Pancreas (tissue), 10 donors: Measurements from ENCODE around the gene TFPI2. TPM values are rescaled to one million over a fixed set of nuclear protein-coding genes. Genes with fewer than 3 reads are reported as not detected.

Source experiments
- ATAC-seq, 4 donors: fragments of 200-7000 bp; cut with Tn5 transposase; one replicate each; pipeline versions ENCODE4 v1.8.0 to v1.9.1; 2020; ENCODE audit warnings: mild to moderate bottlenecking in 4 of 4, moderate library complexity in 4 of 4
- DNase-seq, 6 donors: peaks; one replicate each; pipeline ENCODE4 v3.0.0-alpha.2; 2020
- FAIRE-seq: peaks from 2 replicates; lab custom pipeline; 2012; peaks lifted over from hg19 to GRCh38; lab: Jason Lieb, UNC
- H3K27ac ChIP-seq, 4 donors: fragments of 200-600 bp; sonication (generic); 1 replicate in 3 of 4; 2 replicates in 1 of 4; pipeline versions ENCODE4 v1.5.0 to v1.8.0; 2020
- H3K27me3 ChIP-seq, 4 donors: fragments of 200-600 bp; one replicate each; pipeline ENCODE4 v1.8.0; 2021
- H3K36me3 ChIP-seq, 3 donors: fragments of 200-600 bp; sonication (generic) in 1 of 3; one replicate each; pipeline versions ENCODE4 v1.5.0 to v1.8.0; 2020 to 2021
- H3K4me1 ChIP-seq, 3 donors: fragments of 200-600 bp; one replicate each; pipeline ENCODE4 v1.8.0; 2021
- H3K4me3 ChIP-seq, 4 donors: fragments of 200-600 bp; sonication (generic) in 2 of 4; one replicate each; pipeline versions ENCODE4 v1.5.0 to v1.8.0; 2020 to 2021
- H3K9me3 ChIP-seq, 4 donors: fragments of 200-600 bp; one replicate each; pipeline ENCODE4 v1.8.0; 2021
- CTCF ChIP-seq, 4 donors: fragments of 200-600 bp; sonication (generic) in 3 of 4; IDR thresholded peaks; one replicate each; pipeline versions ENCODE4 v1.5.0 to v1.8.0; 2021; ENCODE audit warnings: antibody characterized with exemption in 4 of 4
- WGBS, 2 donors: extraction: QIAGEN DNeasy Blood & Tissue Kit; methylation state at CpG; one replicate each; pipeline ENCODE4 v1.1.7; 2013; 5-methylcytosine and 5-hydroxymethylcytosine counted together
- intact Hi-C, 3 donors: fragments of 100-400 bp; cut with DNase I; formaldehyde crosslinking; loops; one replicate each; pipeline versions ENCODE4 v1.11.1 to v1.14.2; 2022
- polyA plus RNA-seq, 2 donors: library from polyadenylated mRNA; stranded (reverse); fragments of 200-250 nt; gene quantifications; one replicate each; pipeline ENCODE4 v1.2.3, GENCODE V29; 2013
- total RNA-seq, 6 donors: library from RNA; stranded (reverse); fragmentation: NEBNext Ultra II Directional in 4 of 6; extraction: Animal tissue kit (Norgen Biotek cat#: 25700) in 4 of 6; gene quantifications; one replicate each; pipeline versions ENCODE4 v1.2.1 to v1.2.4, GENCODE V29; 2021 to 2023
- donor health status: healthy with polysubstance abuse.
- donor health status: DM: no; HTN: no; CAD: no; lungs with moderate emphysema.
- donor health status: DM: no; HTN: no; CAD: no.
- donor health status: control.
- donor health status: control.
- donor health status: Bipolar disorder and iron deficiency.
- donor health status: DM: yes; HTN: yes; CAD: no.
- donor health status: DM: no; HTN: no; CAD: no.
- donor health status: DM: no; HTN: no; CAD: no.
- donor health status: DM: yes; HTN: yes; CAD: no.

TFPI2 gene
- total and polyA plus RNA-seq, 8 donors = 11.8 to 49.2 (median 19.5) TPM

GRCh38 chr7:93838966-93839365, 51.6 kb downstream of the TFPI2 start:
- no peak for FAIRE-seq

GRCh38 chr7:93837245-93837644, 53.3 kb downstream of the TFPI2 start:
- FAIRE-seq (no peak), ATAC-seq (no peak), DNase-seq (no peak)
- Histone ChIP-seq H3K27me3 (peaks cover 0 to 5% (median 0%) of the 10 kb centered on the region in 4 donors), H3K4me1 (no peaks in the 10 kb centered on the region), H3K27ac (no peak overlapping the region), H3K36me3 (no peaks in the 10 kb centered on the region), H3K9me3 (no peaks in the 10 kb centered on the region), H3K4me3 (no peak overlapping the region)
- 59 to 74% methylated on average over 3 of the region's 3 CpGs for WGBS, 2 donors
- TF ChIP-seq CTCF (IDR thresholded peaks at IDR 0.05) = no peak
- intact Hi-C loops = no loop called here

More at GRCh38 chr7:93838966-93839365, 51.6 kb downstream of the TFPI2 start:
- DNase-seq (no peak), ATAC-seq (no peak)
- intact Hi-C loops = no loop called here
- Histone ChIP-seq H3K27me3 (peaks cover 0 to 5% (median 0%) of the 10 kb centered on the region in 4 donors), H3K4me3 (no peak overlapping the region), H3K4me1 (no peaks in the 10 kb centered on the region), H3K27ac (no peak overlapping the region), H3K36me3 (no peaks in the 10 kb centered on the region), H3K9me3 (no peaks in the 10 kb centered on the region)
- WGBS, 2 donors = 4 to 5% methylated on average over 1 of the region's 1 CpG
- TF ChIP-seq CTCF (IDR thresholded peaks at IDR 0.05) = no peak

- Histone ChIP-seq H3K27me3 (peaks cover 0 to 5% (median 0%) of the 10 kb centered on the region in 4 donors), H3K4me3 (no peak overlapping the region), H3K4me1 (no peaks in the 10 kb centered on the region), H3K9me3 (no peaks in the 10 kb centered on the region), H3K27ac (no peak overlapping the region), H3K36me3 (no peaks in the 10 kb centered on the region)
- no peak for FAIRE-seq
- TF ChIP-seq CTCF (IDR thresholded peaks at IDR 0.05) = no peak
- no peak for ATAC-seq
- no peak for DNase-seq
- intact Hi-C loops = no loop called here
- 43 to 49% methylated on average over 4 of the region's 4 CpGs for WGBS, 2 donors
Observed at GRCh38 chr7:93836116-93836515, 54.4 kb downstream of the TFPI2 start.

GRCh38 chr7:93835702-93836101, 54.9 kb downstream of the TFPI2 start:
- intact Hi-C loops = no loop called here
- Histone ChIP-seq H3K27me3 (peaks cover 0 to 5% (median 0%) of the 10 kb centered on the region in 4 donors), H3K9me3 (no peaks in the 10 kb centered on the region), H3K4me3 (no peak overlapping the region), H3K36me3 (no peaks in the 10 kb centered on the region), H3K27ac (no peak overlapping the region), H3K4me1 (no peaks in the 10 kb centered on the region)
- 63 to 65% methylated on average over 1 of the region's 1 CpG for WGBS, 2 donors
- FAIRE-seq (no peak), DNase-seq (no peak), ATAC-seq (no peak)
- no peak for TF ChIP-seq CTCF (IDR thresholded peaks at IDR 0.05)

Other genes starting within 250 kb of the TFPI2 start
- gene GNGT1, start 15.8 kb upstream of the TFPI2 start, total RNA-seq = not detected
- not detected for gene GNGT1, start 15.8 kb upstream of the TFPI2 start, polyA plus RNA-seq
- 1 to 10 TPM; 1.6 to 4.8 (median 3.3) TPM for gene GNG11, start 31.0 kb upstream of the TFPI2 start, total RNA-seq
- 10 to 100 TPM; 12.1 TPM for gene GNG11, start 31.0 kb upstream of the TFPI2 start, polyA plus RNA-seq
- gene BET1, start 113.6 kb upstream of the TFPI2 start, total RNA-seq = 10 to 100 TPM; 13.8 to 24.6 (median 16.4) TPM
- gene BET1, start 113.6 kb upstream of the TFPI2 start, polyA plus RNA-seq = 10 to 100 TPM; 18.6 to 23.2 TPM